HG03060 (cell line): ENCODE data around the gene NOTCH2.

ENCODE experiments used
- ATAC-seq: cut with Tn5 transposase; IDR thresholded peaks from one replicate; pipeline ENCODE4 v1.9.1; 2021; ENCODE audit warnings: low read depth, moderate number of reproducible peaks; ENCODE audit not compliant: unreplicated experiment

NOTCH2 gene

DNA sequence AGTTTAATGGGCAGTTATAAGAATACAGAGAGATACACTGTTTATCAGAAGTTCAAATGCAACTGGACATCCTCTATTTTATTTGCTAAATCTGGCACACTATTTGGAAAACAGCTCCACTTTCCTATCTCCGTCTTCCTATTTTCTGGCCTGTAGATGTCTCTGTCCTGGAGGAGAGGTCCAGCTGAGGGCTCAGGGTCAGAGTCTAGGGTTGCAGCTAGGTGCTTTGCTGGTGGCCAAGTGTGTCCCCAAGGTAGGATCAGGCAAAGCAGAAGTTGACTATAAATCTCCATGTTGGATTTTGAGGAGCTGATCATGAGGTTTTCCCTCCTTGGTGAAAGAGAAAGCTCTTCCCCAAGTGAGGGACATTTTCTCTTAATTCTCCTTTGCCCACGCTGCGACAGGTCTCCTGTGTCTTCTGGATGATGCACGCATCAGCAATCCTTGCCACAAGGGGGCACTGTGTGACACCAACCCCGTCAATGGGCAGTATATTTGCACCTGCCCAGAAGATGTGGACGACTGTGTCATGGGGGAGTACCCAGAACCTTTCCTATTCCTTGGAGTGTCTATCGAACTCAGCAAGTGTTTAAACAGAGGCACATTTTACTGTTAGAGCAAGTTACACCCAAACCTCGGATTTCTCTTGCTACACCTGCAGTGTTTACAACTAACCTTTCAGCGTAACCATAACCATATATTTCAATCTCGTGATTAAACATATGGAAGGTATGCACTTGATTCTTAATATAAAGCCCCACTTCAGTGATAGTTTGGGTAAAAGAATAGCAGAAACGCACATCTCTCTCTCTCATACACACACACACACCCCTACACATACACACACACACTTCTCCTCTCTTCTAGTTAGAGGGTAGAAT lies 183.3 kb downstream of the NOTCH2 start:
- ATAC-seq, result no peak

DNA sequence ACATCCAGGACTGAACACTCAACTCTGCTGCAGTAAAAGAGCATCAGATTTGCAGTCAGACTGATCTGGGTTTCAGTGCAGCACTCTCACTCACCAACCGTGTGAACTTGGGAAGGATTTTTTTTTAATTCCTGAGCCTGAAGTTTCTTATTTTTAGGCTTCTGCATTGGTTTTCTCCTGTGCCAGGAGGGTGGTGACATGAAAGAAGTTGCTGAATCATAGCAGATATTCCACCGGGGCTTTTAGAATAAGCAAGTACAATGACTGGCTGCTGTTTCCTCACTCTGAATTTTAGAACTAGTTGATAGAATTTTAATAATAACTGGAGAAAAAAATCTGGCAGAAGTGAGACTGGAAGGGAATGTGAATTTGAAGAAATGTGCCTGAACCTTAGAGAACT lies 184.8 kb downstream of the NOTCH2 start:
- ATAC-seq, result no peak

- no peak for ATAC-seq
Measured at GRCh38 chr1:119883826-119884225, 185.6 kb downstream of the NOTCH2 start.

DNA sequence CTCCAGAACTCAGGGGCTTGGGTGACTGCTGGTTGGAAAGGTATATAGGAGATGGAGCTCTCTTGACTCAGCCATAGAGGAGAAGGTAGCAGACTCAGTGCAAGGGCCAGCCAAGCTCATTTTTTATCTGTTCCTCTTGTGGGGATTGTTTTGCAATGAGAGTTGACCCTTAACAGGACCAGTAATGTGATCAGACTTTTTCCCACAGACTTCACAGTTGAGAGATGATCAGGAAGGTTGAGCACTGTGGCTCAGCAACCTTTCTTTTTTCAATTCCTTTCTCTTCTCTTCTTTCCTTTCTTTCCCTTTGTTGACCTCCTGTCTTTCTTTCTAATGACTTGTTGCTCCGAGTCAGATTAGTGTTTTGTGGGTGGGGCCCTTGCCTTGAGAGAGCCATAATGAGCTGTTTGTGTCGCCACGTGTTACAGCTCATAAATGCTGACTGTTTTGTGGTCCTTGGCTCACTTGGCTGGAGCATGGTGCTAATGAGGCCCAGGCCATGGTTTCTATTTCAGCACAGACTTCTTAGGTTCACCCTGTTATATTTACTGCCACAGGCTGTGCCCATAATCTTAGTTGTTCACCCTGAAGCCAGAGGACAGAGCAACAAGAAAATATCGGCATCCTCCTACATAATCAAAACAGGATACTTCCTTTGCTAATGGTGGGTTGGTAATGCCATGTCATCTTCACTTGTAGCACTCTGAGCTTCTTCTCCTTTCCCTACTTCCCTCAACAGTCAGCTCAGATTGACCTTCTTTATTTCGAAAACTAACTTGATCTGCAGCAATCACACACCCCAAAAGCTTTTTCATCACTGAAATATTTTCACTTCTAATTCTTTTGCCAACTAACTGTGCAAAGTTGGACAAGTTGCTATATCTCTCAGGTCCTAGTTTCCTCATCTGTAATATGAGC lies 187.1 kb downstream of the NOTCH2 start:
- ATAC-seq, result no peak

DNA sequence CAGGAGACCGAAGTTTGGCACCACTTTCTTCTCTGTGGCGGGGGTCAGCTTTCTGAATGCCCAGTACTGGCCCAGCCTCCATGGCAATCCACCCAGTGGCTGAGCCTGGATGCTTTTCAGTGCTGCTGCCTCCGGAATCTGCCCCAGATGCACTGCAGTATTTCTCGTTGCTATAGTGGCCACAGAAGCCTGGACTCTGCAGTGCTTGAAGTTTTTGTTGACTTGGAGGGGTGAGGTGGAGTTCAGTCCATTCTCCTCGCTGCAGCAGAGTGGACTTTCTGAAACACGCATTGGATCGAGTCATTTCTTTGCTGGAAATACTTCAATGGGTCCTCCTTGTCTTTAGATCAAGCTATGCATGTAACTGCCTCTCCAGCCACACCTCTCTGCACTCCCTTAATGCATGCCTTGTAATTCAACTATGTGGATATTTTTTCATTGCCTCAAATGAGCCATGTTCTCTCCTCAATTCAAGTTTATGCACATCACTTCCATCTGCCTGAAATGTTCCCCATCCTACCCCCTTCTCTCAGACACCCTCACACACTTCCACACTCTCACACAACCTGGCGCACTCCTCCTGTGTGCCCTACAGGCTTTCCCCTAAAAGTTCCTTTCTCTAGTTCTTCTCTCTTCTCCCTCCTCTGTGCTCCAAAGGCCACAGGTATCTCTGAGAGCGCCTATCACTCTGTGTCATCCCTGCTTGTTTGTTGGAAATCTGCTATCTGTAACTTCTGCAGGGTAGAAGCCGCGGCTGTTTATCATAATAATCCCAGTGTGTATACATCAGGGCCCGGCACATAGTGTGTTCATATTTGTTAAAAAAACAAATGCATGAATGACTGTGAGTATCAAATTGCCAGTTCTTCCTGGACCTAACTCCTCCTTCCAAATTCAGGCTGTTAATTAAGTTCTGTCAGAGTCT lies 189.7 kb downstream of the NOTCH2 start:
- no peak for ATAC-seq

- ATAC-seq, result no peak
Measured at GRCh38 chr1:119878171-119878570, 191.3 kb downstream of the NOTCH2 start.

DNA sequence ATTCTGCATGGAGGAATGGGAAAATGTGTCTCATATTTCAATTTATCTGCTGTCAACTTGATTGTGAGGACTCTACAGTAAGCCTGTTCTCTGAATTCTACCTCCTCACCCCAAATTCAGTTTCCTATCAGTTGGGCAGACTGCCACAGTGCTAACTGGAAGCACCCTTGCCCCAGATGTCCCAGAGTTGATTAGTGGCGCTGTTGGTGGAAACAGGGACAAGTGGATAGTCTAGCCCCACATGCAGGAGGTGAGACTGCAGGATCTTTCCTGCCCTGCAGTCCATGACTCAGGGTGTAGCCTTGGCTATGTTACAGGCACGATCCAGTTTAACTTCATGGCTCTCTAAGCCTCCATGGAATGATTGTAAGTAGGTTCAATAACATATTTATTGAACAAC lies 195.3 kb downstream of the NOTCH2 start:
- ATAC-seq, result no peak

GRCh38 chr1:119873135-119874015 lies 196.1 kb downstream of the NOTCH2 start:
- ATAC-seq, result no peak

DNA sequence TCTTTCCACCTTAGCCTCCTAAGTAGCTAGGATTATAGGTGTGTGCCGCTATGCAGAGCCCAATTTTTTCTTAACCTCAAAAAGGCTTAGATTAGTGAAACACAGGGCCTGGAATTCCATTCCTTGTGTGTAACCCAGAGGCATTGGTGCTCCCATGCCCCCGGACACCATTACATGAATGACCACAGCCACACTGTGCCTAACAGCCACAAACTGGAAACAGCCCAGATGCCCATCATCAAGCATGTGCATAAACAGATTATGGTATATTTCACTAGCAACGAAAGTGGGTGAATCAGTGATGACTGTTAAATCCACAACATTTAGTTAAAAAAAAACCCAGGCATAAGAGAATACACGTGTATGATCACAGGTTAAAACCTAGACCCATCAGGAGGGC lies 197.6 kb downstream of the NOTCH2 start:
- ATAC-seq, result no peak

GRCh38 chr1:119870917-119871596 lies 198.4 kb downstream of the NOTCH2 start:
- no peak for ATAC-seq

DNA sequence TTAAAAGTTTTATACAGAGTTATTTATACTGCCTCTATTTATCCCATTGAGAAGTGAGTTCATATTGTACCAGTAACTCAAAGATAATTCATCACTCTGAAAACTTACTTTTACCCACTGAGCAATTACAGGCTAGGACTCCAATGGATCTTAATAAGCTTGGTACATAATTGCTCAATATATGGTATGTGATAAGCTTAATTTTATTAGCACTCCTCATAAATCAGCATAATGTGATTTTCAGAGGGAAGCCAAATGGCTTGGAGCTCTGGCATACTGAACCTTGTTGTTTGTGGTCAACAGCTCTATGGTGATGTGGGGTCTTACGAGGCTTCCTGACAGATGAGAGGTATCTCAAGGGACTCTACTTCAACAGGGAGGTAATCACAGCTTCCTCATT lies 199.5 kb downstream of the NOTCH2 start:
- ATAC-seq, result no peak

- no peak for ATAC-seq
Measured at GRCh38 chr1:119868176-119868575, 201.3 kb downstream of the NOTCH2 start.

DNA sequence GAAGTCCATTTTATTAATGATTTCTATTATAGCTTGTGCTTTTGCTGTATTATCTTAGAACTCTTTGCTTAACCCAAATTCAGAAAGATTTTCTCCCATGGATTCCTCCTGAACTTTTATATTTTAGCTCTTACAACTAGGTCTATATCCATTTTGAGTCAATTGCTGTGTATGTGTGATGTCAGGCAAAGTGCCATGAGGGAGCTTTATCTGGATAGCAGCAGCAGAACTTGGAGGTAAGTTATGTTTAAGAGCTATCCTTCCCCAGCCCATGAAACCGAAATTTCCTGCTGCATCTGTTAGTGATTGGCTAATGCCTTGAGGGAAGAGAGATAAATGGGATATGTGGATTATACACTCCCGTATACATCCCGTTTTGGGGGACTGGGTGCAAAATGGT lies 203.0 kb downstream of the NOTCH2 start:
- no peak for ATAC-seq

- no peak for ATAC-seq
Measured at GRCh38 chr1:119865627-119866026, 203.8 kb downstream of the NOTCH2 start.

DNA sequence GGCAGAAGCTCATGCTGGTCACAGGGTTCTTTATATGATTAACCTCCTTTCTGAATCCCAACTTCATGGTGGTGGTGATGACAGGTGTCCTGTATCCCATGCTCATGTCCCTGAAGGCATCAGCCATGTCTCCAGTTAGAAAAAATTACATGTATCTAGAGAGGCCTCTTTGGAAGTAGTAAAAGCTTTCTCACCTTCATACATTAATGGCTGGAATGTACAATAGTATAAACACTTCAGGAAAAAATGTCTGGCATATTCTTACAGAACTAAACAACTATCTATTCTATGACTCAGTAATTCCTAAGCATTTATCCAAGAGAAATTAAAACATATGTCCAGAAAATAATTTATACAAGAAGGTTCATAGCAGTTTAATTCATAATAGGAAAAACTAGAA lies 207.2 kb downstream of the NOTCH2 start:
- no peak for ATAC-seq
